DMS114 treated with DMSO at 0.1 percent for 48 hours (cell line): Measurements from ENCODE around the gene HIPK3.
"Not testable (repeated sequence)": the region's sequence is repeated elsewhere in the genome, so short reads cannot be mapped to it uniquely, and the experiment has no call there.

ENCODE experiments used
- DNase-seq: peaks from one replicate; lab custom pipeline; 2025; ENCODE audit not compliant: unreplicated experiment; lab: John Stamatoyannopoulos, UW

HIPK3 gene

DNA sequence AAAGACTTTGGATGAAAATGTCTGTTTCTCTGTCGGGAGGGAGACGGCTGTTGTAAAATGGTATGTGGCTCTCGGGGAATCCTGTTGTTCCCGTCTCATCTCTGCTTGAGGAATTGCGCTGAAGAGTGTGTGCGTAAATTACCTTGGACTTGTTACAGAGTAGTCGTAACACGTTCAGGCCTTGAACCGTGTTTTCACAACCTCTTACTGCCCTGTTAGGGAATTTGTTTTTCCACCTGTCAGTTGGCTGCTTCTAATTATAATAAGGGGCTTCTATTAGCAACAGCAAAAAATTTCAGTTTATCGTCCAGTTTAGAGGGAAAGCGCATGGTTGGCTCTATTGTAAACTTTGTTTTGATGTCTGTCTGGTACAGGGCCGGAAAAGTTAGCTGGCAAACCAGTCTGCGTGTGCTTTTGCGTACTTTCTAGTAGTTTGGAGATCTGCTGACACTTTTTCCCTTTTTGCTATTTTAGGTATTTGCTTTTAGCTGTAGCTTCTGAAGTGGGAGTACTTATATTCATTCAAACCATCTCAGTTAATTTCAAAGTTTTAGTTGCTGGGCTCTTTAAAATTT lies 1.5 kb downstream of the HIPK3 start:
- DNase-seq = peak; percentile 77

DNA sequence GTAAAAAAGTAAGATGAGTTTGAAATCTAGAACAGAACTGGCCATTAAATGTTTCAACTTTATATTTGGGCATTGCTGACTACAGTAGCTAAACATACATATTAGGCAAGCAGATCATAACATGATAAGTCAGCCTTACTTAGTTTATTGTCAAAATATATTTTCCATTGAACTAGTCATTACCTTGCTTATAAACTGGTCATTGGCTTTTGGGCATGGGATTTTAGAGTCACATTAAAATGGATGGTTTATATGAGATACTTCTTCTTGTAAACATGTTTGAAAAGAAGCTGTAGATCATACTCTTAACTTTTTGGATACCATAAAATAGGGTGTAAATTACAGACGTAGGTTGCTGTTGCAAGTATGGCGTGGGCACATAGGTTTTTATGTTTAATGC lies 2.7 kb downstream of the HIPK3 start:
- no peak for DNase-seq

DNA sequence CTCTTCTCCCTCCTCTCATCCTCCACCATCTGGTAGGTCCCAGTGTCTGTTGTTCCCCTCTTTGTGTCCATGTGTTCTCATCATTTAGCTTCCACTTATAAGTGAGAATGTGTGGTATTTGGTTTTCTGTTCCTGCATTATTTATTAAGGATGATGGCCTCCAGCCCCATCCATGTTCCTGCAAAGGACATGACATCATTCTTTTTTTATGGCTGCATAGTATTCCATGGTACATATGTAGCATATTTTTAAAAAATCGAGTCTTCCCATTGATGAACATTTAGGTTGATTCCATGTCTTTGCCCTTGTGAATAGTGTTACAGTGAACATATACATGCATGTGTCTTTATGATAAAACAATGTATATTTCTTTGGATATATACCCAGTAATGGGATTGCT lies 4.2 kb downstream of the HIPK3 start:
- DNase-seq = not testable (repeated sequence)

DNA sequence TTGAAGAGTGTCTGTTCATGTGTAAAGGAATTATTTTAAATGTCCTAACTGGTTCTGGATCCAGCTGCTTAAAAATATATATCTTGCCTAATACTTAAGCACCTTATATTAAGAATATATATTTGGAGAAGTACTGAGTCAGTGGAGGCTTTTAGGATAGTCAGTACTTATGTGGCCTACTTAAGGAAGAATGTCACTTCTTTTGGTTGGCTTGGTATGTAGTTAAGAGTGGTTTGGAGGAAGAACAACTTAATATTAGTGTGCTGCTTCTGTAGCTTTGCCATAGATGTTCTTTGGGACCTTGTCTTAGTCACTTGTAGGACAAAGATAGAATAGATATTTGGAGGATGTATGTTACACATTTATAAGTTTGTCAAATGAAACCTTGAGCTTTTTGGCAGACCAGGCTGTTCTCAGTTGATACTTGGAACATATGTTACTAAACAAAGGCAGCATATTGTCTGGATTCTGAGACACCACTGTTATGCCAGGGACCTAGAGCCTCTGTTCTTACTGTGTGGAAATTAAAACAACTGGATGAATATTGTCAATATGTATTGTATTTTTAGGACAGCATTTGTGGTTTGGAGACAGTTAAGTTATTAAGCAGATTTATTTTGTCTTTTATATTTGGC lies 4.9 kb downstream of the HIPK3 start:
- DNase-seq = no peak

DNA sequence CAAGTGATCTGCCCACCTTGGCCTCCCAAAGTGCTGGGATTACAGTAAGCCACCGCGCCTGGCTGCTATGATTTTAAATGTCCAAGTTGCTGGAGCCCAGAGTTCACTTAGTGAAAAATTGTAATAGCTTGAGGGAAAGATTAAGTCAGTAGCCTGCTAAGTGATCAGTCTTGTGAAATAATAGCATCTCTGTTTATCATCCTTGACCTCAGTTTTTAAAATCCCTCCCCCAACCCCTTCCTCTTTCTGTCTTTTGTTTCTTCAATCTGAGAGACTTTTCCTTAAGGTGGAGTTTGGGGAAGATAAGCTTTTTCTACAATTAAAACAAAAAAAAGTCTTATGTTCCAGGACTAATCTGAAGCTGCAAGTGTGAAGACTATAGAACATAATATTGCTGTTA lies 6.4 kb downstream of the HIPK3 start:
- DNase-seq = no peak

DNA sequence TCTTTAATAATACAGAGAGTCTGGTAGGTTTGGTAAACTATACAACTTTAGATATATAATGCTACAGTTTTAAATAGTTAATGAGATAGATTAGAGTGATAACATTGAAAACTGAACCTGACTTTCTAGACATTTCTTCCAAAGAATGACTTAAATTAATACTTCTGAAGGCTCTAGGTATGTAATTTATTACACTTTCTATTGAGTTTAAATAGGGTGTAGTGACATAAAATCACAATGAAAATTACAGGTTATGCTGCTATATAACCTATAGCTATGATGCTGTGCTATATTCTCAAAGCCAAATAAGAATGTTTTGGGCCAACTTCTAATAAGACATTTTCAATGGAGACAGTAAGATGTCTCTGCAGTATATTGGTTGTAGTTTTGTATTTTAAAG lies 7.7 kb downstream of the HIPK3 start:
- no peak for DNase-seq

DNA sequence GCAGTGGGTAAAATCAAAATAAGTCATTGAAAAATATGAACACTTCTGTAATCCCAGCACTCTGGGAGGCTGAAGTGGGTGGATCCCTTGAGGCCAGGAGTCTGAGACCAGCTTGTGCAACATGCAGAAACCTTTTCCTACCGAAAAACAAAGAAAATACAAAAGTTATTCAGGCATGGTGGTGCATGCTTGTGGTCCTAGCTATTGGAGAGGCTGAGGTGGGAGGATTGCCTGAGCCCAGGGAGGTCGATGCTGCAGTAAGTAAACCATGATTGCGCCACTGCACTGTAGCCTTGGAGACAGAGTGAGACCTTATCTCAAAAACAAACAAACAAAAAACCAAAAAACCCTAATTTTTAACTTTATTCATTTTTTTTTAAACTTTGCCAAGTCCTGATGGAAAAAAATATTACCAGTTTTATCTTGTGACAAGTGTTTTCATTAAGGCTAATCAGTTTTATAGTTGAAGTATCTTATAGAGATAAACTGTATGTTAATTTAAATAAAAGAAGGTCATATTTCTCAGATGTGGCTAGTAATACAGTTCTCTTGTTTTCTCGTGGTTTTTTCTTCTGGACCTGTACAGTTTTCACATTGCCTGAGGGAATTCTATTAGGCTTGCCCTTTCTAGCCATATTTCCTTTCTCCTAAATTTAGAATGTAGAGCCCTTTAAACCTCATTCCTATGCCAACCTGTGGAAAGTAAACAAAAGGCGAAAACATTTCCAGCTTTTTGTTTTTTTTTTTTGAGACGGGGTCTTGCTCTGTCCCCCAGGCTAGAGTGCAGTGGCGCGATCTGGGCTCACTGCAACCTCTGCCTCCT lies 9.4 kb downstream of the HIPK3 start:
- DNase-seq = no peak

DNA sequence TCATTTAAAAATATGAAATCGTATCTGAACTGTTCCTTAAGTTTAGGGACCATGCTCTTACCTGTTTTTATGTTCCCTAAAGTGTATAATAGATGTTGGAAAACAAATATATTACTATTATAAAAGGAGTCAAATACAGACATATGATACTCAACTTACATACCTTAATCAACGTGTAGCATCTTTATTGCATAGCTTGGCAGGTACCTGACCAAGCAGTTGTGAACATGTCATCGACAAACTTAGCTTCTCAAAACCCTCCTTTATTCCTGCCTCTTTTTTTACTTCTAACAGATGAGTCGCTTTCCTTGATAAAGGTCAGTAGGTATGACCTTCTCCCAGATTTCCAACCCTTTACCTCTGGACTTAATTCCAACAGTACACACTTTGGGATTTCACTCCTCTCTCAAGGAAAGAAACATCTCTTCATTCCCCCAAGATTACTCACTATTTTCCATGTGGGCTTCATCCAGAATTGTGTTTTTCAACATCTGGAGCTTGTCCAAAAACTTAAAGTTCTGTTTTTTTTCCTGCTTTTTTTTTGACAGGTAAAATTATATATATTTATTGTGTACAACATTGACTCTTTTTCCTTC lies 11.9 kb downstream of the HIPK3 start:
- no peak for DNase-seq

DNA sequence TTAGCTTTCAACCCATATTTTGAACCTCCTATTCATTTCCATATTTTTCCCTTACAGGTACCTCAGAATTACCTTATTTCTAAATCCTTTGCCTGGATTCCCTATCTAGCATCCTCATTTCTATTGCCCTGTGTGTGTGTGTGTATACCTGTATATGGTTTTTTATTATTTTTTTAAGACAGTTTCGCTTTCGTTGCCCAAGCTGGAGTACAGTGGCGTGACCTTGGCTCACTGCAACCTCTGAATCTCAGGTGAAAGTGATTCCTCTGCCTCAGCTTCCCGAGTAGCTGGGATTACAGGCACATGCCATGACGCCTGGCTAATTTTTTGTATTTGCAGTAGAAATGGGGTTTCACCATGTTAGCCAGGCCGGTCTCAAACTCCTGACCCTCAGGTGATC lies 12.6 kb downstream of the HIPK3 start:
- no peak for DNase-seq

DNA sequence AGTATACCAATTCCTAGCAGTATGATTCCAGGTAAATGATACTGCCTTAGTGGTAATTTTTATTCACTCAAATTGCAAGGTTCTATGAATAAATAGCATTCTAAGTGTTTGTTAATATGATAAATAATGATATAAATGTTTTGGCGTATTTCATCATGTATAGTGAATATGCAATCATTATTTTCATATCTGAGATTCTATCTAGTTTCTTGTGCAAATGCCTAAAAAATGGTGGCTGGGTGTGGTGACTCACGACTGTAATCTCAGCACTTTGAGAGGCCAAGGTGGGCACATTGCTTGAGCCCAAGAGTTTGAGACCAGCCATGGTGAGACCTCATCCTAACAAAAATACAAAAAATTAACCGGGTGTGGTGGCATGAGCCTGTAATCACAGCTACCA lies 13.9 kb downstream of the HIPK3 start:
- no peak for DNase-seq

DNA sequence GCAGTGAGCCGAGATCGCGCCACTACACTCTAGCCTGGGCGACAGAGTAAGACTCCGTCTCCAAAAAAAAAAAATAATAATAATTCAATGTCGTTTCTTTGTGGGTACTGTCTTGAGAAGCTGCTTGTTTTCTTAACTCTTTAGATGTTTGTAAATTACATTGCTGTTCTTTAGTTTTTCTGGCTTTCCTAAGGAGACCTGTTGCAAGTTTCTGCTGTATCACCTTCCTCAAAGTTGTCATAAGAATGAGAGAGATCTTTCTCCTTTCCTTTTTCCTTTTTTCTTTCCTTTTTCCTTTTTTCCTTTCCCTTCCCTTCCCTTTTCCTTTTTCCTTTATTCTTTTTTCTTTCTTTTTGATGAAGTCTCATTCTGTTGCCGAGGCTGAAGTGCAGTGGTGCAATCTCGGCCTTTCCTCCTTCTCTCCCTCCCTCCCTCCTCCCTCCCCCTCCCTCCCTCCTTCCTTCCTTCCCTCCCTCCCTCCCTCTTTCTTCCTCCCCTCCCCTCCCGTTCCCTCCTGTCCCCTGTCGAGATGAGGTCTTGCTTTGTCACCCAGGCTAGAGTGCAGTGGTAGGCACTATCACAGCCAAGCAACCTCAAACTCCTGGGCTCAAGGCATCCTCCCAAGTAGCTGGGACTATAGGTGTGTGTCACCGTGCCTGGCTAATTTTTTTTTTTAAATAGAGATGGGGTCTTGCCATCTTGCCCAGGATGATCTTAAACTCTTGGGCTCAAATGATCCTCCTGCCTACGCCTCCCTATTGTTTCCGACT lies 15.3 kb downstream of the HIPK3 start:
- DNase-seq = no peak

DNA sequence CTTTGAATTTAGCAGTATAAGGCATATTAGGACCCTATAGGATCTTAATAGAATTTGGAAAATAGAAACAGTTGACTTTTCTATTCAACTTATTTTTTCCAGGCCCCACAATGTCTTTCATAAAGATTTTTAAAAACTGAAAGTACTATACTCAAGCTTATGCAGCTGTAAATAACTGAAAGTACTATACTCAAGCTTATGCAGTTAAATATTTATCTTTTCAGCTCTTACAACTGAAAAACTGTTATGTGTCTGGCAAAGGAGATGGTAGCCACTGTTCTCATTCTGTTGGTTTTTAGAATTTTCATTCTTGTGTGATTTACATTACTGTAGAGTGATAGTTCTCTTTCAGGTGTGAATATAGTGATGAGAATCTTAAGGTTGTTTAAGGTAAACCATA lies 16.5 kb downstream of the HIPK3 start:
- DNase-seq = no peak

DNA sequence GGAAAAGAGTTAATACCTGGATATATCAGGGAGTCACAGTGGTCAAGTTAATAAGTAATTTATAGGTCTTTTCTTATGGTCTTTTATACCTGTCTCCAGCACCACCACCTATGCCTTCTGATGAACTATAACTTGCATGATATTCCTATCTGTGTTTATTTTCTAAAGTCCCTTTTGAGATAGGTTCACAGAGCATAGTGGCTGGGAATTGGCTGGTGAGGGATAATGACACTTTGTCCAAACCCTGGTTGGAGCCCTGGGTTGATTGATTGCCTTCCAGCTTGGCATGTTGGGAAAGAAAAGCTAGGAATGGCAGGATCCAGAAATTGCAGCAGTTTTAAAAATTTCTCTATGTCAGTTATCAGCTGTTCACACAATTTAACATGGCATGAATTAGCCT lies 23.2 kb downstream of the HIPK3 start:
- no peak for DNase-seq

DNA sequence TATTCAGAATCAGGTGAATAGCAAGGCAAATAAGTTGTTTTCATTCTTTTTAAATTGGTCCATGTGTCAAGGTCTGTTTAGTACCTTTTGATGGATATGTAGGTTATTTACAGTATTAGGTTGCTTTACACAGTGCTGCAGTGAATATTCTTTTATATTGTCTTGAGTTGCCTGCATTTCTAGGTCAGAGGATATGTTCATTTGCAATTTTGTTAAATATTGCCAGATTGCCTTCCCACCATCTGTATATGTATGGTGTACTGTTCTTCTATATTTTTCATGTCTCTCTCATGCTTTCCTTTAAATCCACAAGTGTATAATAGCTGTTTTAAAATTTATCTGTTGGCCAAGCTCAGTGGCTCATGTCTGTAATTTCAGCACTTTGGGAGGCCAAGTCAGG lies 24.6 kb downstream of the HIPK3 start:
- no peak for DNase-seq

DNA sequence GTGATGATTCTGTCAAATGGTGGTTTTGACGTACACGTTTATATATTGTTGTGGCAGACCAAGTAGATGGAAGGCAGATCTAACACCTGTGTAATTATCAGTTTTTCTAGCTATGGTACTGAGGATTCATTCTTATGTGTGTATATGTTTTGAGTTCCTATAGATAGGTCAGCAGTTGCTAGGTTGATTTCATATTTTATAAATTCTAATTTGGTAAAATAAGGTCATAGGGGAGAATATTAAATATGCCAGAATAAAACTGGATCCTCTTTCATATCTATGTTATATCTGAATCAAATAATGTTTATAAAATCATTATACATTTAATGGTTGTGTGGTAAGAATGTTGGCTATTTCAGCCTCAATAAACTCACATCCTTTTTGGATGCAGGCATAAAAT lies 27.6 kb downstream of the HIPK3 start:
- DNase-seq = no peak

DNA sequence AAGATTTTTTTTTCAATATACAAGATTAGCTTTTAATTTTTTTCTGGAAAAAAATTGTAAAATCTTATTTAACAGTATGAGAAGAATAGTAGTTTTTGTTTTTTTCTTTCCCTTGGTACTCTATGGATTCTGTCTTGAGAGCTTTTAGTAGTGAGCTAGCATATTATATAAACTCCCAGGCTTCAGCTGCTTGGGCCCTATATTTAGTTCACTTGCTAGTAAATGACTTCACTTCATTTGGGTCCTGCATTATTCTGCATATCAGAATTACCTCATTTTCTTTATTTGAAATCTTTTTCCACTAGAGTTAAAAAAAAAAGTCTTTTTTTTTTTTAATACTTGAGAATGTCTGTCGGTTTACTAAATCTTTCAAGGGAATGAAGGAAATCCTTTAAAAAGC lies 33.1 kb downstream of the HIPK3 start:
- DNase-seq = no peak

DNA sequence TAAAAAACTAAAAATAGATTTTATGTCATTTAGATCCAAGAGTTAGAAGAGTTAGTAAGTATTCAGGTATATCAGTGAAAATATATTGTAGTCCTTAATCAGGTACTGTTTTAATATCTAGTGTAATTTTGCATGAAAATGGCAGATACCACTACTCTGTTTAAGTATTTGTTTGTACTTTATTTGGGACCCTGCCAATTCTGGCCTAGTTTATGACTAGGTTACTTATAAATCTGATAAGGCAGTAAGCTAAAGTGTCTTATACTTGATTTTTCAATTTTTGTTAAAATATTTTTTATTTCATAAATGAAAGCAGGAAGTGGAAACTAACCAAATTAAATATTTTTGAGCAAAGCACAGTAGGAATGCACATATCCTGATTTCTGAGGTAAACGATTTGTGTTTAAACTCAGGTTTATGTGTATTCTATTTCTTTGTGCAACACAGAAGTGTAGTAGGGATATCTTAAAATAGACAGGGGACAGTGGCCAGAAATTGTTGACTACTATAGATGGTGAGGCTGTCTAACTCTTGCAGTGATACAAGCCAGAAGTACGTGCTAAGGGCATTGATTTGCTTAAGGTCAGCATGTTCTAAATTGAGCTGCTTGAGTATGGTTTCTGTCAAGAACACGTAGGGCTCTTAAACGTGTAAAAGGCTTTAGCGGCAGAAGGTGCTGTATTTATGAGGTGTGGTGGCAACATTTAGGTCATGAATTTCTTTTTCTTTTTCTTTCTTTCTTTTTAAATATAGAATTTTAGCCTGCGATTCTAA lies 34.0 kb downstream of the HIPK3 start:
- DNase-seq = no peak

DNA sequence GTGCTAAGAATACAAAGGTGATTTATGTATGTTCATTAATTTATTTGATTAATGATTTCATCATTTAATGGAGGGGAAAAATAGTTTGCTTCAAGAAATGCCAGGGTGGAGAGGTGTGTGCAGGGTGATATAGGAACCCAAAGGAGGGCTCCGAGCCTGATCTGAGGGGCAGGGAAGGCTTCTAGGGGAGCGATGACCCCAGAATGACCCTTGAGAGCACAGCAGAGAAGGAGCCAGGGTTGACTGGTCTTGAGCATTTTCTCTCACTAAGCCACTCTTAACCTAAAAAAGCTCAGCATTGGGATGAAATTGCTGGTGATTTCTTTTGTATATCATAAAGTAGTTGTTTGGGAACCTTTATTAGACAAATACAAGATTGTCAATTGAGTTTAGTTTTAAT lies 35.1 kb downstream of the HIPK3 start:
- DNase-seq = no peak

DNA sequence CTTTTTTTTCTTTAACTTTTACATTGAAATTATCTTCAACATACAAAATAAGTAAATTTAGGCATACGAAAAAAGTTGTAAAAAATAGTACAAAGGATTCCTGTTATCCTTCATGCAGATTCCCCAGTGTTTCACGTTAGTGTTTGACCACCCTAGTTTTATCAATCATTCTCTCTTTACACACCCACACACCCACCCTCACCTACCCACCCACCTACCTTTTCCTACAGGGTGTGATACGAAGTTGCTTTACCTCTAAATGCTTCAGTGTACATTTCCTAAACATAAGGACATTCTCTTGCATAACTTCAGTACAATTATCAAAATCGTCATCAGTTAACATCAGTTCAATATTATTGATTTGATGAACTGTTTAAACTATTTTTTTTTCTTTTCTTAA lies 37.0 kb downstream of the HIPK3 start:
- DNase-seq = no peak

DNA sequence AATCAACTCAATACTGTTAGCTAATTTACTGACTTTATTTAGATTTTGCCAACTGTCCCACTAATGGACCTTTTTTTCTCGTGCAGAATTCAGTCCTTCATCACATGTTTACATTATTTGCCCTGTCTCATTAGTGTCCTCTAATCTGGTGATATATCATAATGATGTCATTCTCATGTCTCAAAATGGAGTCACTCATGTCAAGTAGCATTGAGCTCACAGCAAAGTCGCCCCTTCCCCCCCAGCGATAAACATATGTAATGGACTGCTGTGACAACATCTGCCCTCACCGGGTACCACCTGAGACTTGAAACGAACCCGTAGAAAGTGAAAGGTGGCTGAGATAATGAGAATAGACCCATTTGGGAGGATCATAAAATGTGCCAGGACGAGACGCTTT lies 37.6 kb downstream of the HIPK3 start:
- DNase-seq = no peak

DNA sequence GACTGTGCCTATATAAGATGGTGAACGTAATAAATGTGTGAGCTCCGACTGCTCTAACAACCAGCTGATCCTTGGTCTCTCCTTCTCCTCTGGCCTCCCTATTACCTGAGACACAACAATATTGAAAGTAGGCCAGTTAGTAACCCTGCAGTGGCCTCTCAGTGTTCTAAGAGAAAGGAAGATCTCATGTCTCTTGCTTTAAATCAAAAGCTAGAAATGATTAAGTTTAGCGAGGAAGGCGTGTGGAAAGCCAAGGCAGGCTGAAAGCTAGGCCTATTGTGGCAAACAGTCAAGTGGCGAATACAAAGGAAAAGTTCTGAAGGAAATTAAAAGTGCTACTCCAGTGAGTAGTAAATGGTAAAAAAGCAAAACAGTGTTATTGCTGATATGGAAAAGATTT lies 39.5 kb downstream of the HIPK3 start:
- DNase-seq = no peak
